Thyroid gland (tissue), 4 donors: ENCODE results near the gene SLC22A13.

Experiments
- POLR2A ChIP-seq, 2 donors: fragments of 450-650 bp; IDR thresholded peaks; one replicate each; pipeline ENCODE4 v1.6.1; 2017; ENCODE audit warnings: antibody characterized with exemption in 2 of 2, mild to moderate bottlenecking in 2 of 2, moderate library complexity in 1 of 2
- TF ChIP-seq, protein P1 (sequence below), 6 experiments: fragments of 200-600 bp in 3 of 6; fragments of 450-650 bp in 3 of 6; sonication (generic) in 3 of 6; IDR thresholded peaks; one replicate each; pipeline ENCODE4 v1.5.1; 2016 to 2019; ENCODE audit warnings: antibody characterized with exemption in 6 of 6, mild to moderate bottlenecking in 2 of 6, inconsistent platforms in 1 of 6, moderate library complexity in 1 of 6

DNA sequence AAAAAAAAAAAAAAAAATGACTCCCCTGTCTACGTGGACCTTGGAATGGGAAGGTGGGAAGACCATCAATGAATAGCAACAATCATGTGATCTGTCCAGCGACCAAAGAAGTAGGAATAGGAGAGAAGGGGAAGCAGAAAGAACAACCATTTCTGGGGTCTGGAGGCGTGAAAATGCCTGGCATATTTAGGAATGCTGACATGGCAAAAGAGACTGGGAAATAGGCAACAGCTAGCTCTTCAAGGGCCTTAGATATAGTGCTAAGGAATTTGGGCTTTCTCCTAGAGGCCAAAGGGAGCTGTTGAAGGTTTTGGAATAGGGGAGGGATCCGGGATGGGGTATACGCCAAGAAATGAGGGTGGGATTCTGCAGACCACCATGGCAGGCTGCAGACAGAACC lies 5.9 kb downstream of the SLC22A13 start:
- TF ChIP-seq, protein P1, sequence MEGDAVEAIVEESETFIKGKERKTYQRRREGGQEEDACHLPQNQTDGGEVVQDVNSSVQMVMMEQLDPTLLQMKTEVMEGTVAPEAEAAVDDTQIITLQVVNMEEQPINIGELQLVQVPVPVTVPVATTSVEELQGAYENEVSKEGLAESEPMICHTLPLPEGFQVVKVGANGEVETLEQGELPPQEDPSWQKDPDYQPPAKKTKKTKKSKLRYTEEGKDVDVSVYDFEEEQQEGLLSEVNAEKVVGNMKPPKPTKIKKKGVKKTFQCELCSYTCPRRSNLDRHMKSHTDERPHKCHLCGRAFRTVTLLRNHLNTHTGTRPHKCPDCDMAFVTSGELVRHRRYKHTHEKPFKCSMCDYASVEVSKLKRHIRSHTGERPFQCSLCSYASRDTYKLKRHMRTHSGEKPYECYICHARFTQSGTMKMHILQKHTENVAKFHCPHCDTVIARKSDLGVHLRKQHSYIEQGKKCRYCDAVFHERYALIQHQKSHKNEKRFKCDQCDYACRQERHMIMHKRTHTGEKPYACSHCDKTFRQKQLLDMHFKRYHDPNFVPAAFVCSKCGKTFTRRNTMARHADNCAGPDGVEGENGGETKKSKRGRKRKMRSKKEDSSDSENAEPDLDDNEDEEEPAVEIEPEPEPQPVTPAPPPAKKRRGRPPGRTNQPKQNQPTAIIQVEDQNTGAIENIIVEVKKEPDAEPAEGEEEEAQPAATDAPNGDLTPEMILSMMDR (IDR thresholded peaks at IDR 0.05): no peak
- no peak for TF ChIP-seq POLR2A (IDR thresholded peaks at IDR 0.05)
